K562 (cell line): ENCODE data around the gene MAP3K12. TPM values are rescaled to one million over a fixed set of nuclear protein-coding genes. Genes with fewer than 3 reads are reported as not detected.

Experiments
- ARID3B ChIP-seq: fragments of 250-450 bp; sonication (Bioruptor Pico); IDR thresholded peaks from 2 replicates; pipeline ENCODE4 v1.4.0; 2020; ENCODE audit warnings: borderline replicate concordance
- CBFA2T2 ChIP-seq: fragments of 450-650 bp; conservative IDR thresholded peaks from 2 replicates; pipeline ENCODE4 v1.6.1; 2017; ENCODE audit warnings: mild to moderate bottlenecking
- CREM ChIP-seq: IDR thresholded peaks from 2 replicates; pipeline ENCODE4 v1.6.1; 2014; ENCODE audit warnings: antibody characterized with exemption, low read depth
- CTCFL ChIP-seq: IDR thresholded peaks from 2 replicates; pipeline ENCODE4 v1.6.1; 2011; ENCODE audit warnings: borderline replicate concordance, low read depth, mild to moderate bottlenecking, moderate library complexity, low read length; ENCODE audit not compliant: insufficient read depth, poor library complexity, severe bottlenecking
- KLF10 ChIP-seq: fragments of 250-450 bp; sonication (Bioruptor Pico); IDR thresholded peaks from 2 replicates; pipeline ENCODE4 v1.6.1; 2021; ENCODE audit warnings: matching md5 sums
- MEF2A ChIP-seq: IDR thresholded peaks from 2 replicates; pipeline ENCODE4 v1.6.1; 2011; ENCODE audit warnings: low read depth, mild to moderate bottlenecking, low read length, moderate library complexity; ENCODE audit not compliant: control insufficient read depth
- NFIC ChIP-seq: fragments of 450-650 bp; IDR thresholded peaks from 2 replicates; pipeline ENCODE4 v1.6.1; 2017; ENCODE audit warnings: mild to moderate bottlenecking, inconsistent platforms
- NFIX ChIP-seq: fragments of 250-450 bp; sonication (Bioruptor Pico); IDR thresholded peaks from 2 replicates; pipeline ENCODE4 v1.4.0; 2020; ENCODE audit warnings: low read depth, mild to moderate bottlenecking, moderate library complexity
- PURB ChIP-seq: sonication (generic); formaldehyde crosslinking; IDR thresholded peaks from 2 replicates; pipeline ENCODE4 v1.9.0; 2021; ENCODE audit warnings: low read depth, mild to moderate bottlenecking, missing genetic modification reagents
- TAL1 ChIP-seq: fragments of 450-650 bp; IDR thresholded peaks from 2 replicates; pipeline ENCODE4 v1.6.1; 2016; ENCODE audit warnings: mild to moderate bottlenecking
- TCFL5 ChIP-seq: fragments of 250-450 bp; sonication (Bioruptor Pico); conservative IDR thresholded peaks from 2 replicates; pipeline ENCODE4 v1.6.1; 2021; ENCODE audit warnings: mild to moderate bottlenecking, moderate library complexity, matching md5 sums
- XRCC3 ChIP-seq: fragments of 450-650 bp; IDR thresholded peaks from 2 replicates; pipeline ENCODE4 v1.6.1; 2017; ENCODE audit warnings: mild to moderate bottlenecking, moderate library complexity
- ZBTB17 ChIP-seq: fragments of 450-650 bp; formaldehyde crosslinking; IDR thresholded peaks from 2 replicates; pipeline ENCODE4 v1.4.0; 2020; ENCODE audit warnings: mild to moderate bottlenecking
- ZNF347 ChIP-seq: fragments of 450-650 bp; formaldehyde crosslinking; IDR thresholded peaks from 2 replicates; pipeline ENCODE4 v1.4.0; 2020; ENCODE audit warnings: low read depth, mild to moderate bottlenecking, moderate library complexity
- ZNF764 ChIP-seq: fragments of 250-450 bp; sonication (Bioruptor Pico); IDR thresholded peaks from 2 replicates; pipeline ENCODE4 v1.4.0; 2020; ENCODE audit warnings: low read depth, mild to moderate bottlenecking, moderate library complexity
- ZNF79 ChIP-seq: fragments of 250-450 bp; sonication (Bioruptor Pico); IDR thresholded peaks from 2 replicates; pipeline ENCODE4 v1.4.0; 2020; ENCODE audit warnings: low read depth, mild to moderate bottlenecking, moderate library complexity
- polyA plus RNA-seq, 8 experiments: library from polyadenylated mRNA; depleted of rRNA in 4 of 8; stranded (reverse) in 5 of 8; unstranded in 3 of 8; fragments of >200 nt; fragmentation: Nextera tagmentation in 2 of 8; fragmentation: Illumina TruSeq in 1 of 8; extraction: Ambion mirVana in 2 of 8; extraction: Trizol in 1 of 8; gene quantifications; 2 replicates each; pipeline versions ENCODE4 v1.2.1 to v1.2.3, GENCODE V29; 2011 to 2014; ENCODE audit warnings: inconsistent platforms in 1 of 8, missing spikeins in 1 of 8
- total RNA-seq, 7 experiments: library from RNA; depleted of rRNA in 6 of 7; stranded (reverse); fragments of >200 nt in 6 of 7; fragmentation: Illumina TruSeq in 2 of 7; extraction: Trizol in 2 of 7; gene quantifications; 2 replicates each; pipeline versions ENCODE4 v1.2.1 to v1.2.3, GENCODE V29; 2011 to 2021; ENCODE audit warnings: low replicate concordance in 1 of 7
- TF ChIP-seq, protein P1 (sequence below): sonication (generic); formaldehyde crosslinking; IDR thresholded peaks from 2 replicates; pipeline ENCODE4 v1.8.0; 2022; ENCODE audit warnings: mild to moderate bottlenecking, missing genetic modification reagents
- TF ChIP-seq, protein P2 (sequence below): fragments of 450-650 bp; IDR thresholded peaks from 2 replicates; pipeline ENCODE4 v1.6.1; 2018; ENCODE audit warnings: mild to moderate bottlenecking, low read depth; ENCODE audit not compliant: partially characterized antibody

The MAP3K12 gene
- total and polyA plus RNA-seq, 9 of the 15 experiments (the other 6 are each of a cell fraction or from before 2014, with no cell fraction given): 0.10 to 2.4 (median 1.6) TPM

DNA sequence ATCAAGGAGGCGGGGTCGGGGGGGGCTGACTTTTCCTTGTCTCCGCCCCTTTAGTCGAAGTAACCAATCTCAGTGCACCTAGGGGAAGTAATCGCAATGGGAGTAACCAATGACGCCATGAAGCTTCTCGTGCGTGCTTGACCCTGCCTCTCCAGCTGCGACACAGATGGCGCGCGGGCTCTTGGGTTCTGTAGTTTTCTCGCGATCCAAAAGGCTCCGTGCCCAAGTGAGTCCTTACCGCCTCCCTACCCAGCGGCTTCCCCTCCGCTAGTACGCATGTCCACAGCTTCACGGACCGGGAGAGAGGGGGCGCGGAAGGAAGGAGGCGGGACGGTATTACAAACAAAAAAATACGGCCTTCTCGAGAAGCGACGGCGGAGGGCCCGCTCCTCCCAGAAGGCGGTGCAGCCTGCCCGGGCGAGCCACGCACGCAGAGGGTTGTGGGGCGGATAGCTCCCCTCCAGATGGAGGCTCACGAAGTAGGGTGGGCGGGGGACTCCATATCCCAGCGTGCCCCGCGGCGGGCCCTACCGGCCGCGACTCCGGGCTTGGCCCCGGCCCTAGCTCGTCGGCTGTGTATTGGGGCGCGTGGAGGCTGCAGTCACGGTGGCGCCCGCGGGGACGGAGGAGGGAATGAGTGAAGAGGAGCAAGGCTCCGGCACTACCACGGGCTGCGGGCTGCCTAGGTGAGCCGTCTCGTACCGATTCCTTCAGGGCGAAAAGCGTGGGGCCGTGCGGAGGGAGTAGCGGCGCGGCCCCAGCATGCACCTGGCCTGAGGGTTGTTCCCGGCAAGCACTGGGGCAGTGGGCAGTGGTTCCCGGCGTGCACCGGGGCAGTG lies 1.7 kb upstream of the MAP3K12 start, which contains the start of gene TARBP2 (continued):
- TF ChIP-seq, protein P1, sequence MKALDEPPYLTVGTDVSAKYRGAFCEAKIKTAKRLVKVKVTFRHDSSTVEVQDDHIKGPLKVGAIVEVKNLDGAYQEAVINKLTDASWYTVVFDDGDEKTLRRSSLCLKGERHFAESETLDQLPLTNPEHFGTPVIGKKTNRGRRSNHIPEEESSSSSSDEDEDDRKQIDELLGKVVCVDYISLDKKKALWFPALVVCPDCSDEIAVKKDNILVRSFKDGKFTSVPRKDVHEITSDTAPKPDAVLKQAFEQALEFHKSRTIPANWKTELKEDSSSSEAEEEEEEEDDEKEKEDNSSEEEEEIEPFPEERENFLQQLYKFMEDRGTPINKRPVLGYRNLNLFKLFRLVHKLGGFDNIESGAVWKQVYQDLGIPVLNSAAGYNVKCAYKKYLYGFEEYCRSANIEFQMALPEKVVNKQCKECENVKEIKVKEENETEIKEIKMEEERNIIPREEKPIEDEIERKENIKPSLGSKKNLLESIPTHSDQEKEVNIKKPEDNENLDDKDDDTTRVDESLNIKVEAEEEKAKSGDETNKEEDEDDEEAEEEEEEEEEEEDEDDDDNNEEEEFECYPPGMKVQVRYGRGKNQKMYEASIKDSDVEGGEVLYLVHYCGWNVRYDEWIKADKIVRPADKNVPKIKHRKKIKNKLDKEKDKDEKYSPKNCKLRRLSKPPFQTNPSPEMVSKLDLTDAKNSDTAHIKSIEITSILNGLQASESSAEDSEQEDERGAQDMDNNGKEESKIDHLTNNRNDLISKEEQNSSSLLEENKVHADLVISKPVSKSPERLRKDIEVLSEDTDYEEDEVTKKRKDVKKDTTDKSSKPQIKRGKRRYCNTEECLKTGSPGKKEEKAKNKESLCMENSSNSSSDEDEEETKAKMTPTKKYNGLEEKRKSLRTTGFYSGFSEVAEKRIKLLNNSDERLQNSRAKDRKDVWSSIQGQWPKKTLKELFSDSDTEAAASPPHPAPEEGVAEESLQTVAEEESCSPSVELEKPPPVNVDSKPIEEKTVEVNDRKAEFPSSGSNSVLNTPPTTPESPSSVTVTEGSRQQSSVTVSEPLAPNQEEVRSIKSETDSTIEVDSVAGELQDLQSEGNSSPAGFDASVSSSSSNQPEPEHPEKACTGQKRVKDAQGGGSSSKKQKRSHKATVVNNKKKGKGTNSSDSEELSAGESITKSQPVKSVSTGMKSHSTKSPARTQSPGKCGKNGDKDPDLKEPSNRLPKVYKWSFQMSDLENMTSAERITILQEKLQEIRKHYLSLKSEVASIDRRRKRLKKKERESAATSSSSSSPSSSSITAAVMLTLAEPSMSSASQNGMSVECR (CRISPR knock-in tag): peak; percentile 57; the same call in 1 of the 2 replicates
- TF ChIP-seq NFIX (CRISPR knock-in tag): no peak
- TF ChIP-seq CBFA2T2: no peak; the same call in 1 of the 2 replicates
- TF ChIP-seq CTCFL: peak; percentile 42
- 0 out of 2 replicates have a peak, but pooled peaks have one; percentile 29 for TF ChIP-seq ZNF347 (CRISPR knock-in tag)
- TF ChIP-seq KLF10: no peak
- peak; percentile 86; the same call in 1 of the 2 replicates for TF ChIP-seq ARID3B (CRISPR knock-in tag)
- no peak for TF ChIP-seq TCFL5 (CRISPR knock-in tag)
- TF ChIP-seq ZBTB17 (CRISPR knock-in tag): peak; percentile 80
- no peak; the same call in 1 of the 2 replicates for TF ChIP-seq TAL1
- TF ChIP-seq XRCC3: no peak
- TF ChIP-seq PURB (CRISPR knock-in tag): no peak
- TF ChIP-seq MEF2A: no peak
- TF ChIP-seq ZNF764 (CRISPR knock-in tag): no peak
- no peak for TF ChIP-seq NFIC
- TF ChIP-seq, protein P2, sequence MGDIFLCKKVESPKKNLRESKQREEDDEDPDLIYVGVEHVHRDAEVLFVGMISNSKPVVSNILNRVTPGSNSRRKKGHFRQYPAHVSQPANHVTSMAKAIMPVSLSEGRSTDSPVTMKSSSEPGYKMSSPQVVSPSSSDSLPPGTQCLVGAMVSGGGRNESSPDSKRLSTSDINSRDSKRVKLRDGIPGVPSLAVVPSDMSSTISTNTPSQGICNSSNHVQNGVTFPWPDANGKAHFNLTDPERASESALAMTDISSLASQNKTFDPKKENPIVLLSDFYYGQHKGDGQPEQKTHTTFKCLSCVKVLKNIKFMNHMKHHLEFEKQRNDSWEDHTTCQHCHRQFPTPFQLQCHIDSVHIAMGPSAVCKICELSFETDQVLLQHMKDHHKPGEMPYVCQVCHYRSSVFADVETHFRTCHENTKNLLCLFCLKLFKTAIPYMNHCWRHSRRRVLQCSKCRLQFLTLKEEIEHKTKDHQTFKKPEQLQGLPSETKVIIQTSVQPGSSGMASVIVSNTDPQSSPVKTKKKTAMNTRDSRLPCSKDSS: no peak
- TF ChIP-seq CREM: peak; percentile 96
- TF ChIP-seq ZNF79 (CRISPR knock-in tag): peak; percentile 78; the same call in 1 of the 2 replicates
